B cell (primary cell): ENCODE measurements around the gene MVB12B. TPM values are rescaled to one million over a fixed set of nuclear protein-coding genes. Genes with fewer than 3 reads are reported as not detected.

ENCODE experiments used
- ATAC-seq: fragments of 200-7000 bp; cut with Tn5 transposase; one replicate; pipeline ENCODE4 v1.10.0; 2021; ENCODE audit warnings: low read depth, mild to moderate bottlenecking, moderate number of reproducible peaks, moderate library complexity
- CTCF ChIA-PET: fragments of 350-600 bp; sonication (Branson Sonifier 250); formaldehyde crosslinking; loops from one replicate; lab custom pipeline; 2021; ENCODE audit warnings: antibody characterized with exemption, inconsistent platforms; lab: Charles Lee
- POLR2A ChIA-PET: fragments of 350-600 bp; sonication (Branson Sonifier 250); formaldehyde crosslinking; loops from one replicate; lab custom pipeline; 2021; ENCODE audit warnings: antibody characterized with exemption; lab: Charles Lee
- DNase-seq: peaks from one replicate; pipeline ENCODE4 v3.0.0; 2013
- H2AFZ ChIP-seq: 2 replicates; pipeline ENCODE4 v1.6.1; 2012; ENCODE audit warnings: mild to moderate bottlenecking, low read depth, low read length; ENCODE audit not compliant: insufficient read depth, poor library complexity, severe bottlenecking
- H3K27ac ChIP-seq, 2 donors: 1 replicate in 1 of 2; 2 replicates in 1 of 2; pipeline ENCODE4 v1.5.1; 2012 to 2013; ENCODE audit warnings: low read length in 2 of 2, mild to moderate bottlenecking in 2 of 2, moderate library complexity in 1 of 2
- H3K27me3 ChIP-seq, 4 experiments: fragments of 200-600 bp in 1 of 4; sonication (generic) in 1 of 4; replicated peaks in 1 of 4; 1 replicate in 2 of 4; 2 replicates in 2 of 4; pipeline versions ENCODE4 v1.6.1 to v1.7.0; 2013 to 2016; ENCODE audit warnings: low read length in 3 of 4, mild to moderate bottlenecking in 2 of 4, mixed read lengths in 1 of 4, moderate library complexity in 1 of 4; ENCODE audit not compliant: insufficient read depth in 4 of 4, control insufficient read depth in 3 of 4; ENCODE audit errors: control extremely low read depth in 1 of 4
- H3K36me3 ChIP-seq, 2 experiments: replicated peaks in 1 of 2; 1 replicate in 1 of 2; 2 replicates in 1 of 2; pipeline versions ENCODE4 v1.6.1 to v1.7.1; 2013; ENCODE audit warnings: low read length in 1 of 2; ENCODE audit not compliant: insufficient read depth in 2 of 2, control insufficient read depth in 1 of 2; ENCODE audit errors: control extremely low read depth in 1 of 2, extremely low read depth in 1 of 2
- H3K4me1 ChIP-seq, 2 donors: fragments of 200-600 bp in 1 of 2; sonication (generic) in 1 of 2; 1 replicate in 1 of 2; 2 replicates in 1 of 2; pipeline versions ENCODE4 v1.5.1 to v1.6.1; 2013 to 2017; ENCODE audit warnings: low read length in 2 of 2; ENCODE audit not compliant: control insufficient read depth in 2 of 2, insufficient read depth in 2 of 2
- H3K4me2 ChIP-seq: replicated peaks from 2 replicates; pipeline ENCODE3; 2012; ENCODE audit warnings: mild to moderate bottlenecking, low read depth, low read length; ENCODE audit not compliant: poor library complexity, severe bottlenecking
- H3K4me3 ChIP-seq, 5 experiments: fragments of 200-600 bp in 1 of 5; sonication (generic) in 1 of 5; 1 replicate in 3 of 5; 2 replicates in 2 of 5; pipeline versions ENCODE4 v1.5.1 to v1.7.0; 2011 to 2016; ENCODE audit warnings: low read length in 4 of 5, mild to moderate bottlenecking in 4 of 5, low read depth in 2 of 5, control low read depth in 1 of 5, moderate library complexity in 1 of 5; ENCODE audit not compliant: insufficient read depth in 1 of 5; ENCODE audit errors: control extremely low read depth in 1 of 5, extremely low read depth in 1 of 5
- H3K79me2 ChIP-seq: fragments of 200-600 bp; sonication (generic); one replicate; pipeline ENCODE4 v1.6.0; 2016; ENCODE audit warnings: low read length; ENCODE audit not compliant: control insufficient read depth, insufficient read depth
- H3K9ac ChIP-seq: fragments of 200-600 bp; sonication (generic); 2 replicates; pipeline ENCODE4 v1.6.1; 2017; ENCODE audit warnings: mild to moderate bottlenecking, low read length, moderate library complexity
- H3K9me3 ChIP-seq, 3 donors: one replicate each; pipeline versions ENCODE4 v1.6.1 to v1.7.1; 2013; ENCODE audit warnings: low read length in 2 of 3; ENCODE audit not compliant: control insufficient read depth in 2 of 3, insufficient read depth in 1 of 3; ENCODE audit errors: control extremely low read depth in 1 of 3
- H4K20me1 ChIP-seq: 2 replicates; pipeline ENCODE4 v1.6.0; 2012; ENCODE audit warnings: mild to moderate bottlenecking, low read length; ENCODE audit not compliant: insufficient read depth, control insufficient read depth, poor library complexity, severe bottlenecking
- H3K27ac Mint-ChIP-seq: one replicate; pipeline ENCODE4 v1.8.0; 2021; ENCODE audit warnings: mixed read lengths
- H3K27me3 Mint-ChIP-seq: one replicate; pipeline ENCODE4 v1.8.0; 2021; ENCODE audit warnings: mixed read lengths
- H3K4me1 Mint-ChIP-seq: one replicate; pipeline ENCODE4 v1.8.0; 2021; ENCODE audit warnings: mixed read lengths
- H3K4me3 Mint-ChIP-seq: one replicate; pipeline ENCODE4 v1.8.0; 2021; ENCODE audit warnings: mixed read lengths
- H3K9me3 Mint-ChIP-seq: one replicate; pipeline ENCODE4 v1.8.0; 2022; ENCODE audit warnings: mixed read lengths; ENCODE audit not compliant: insufficient read depth
- EZH2 ChIP-seq: IDR thresholded peaks from 2 replicates; pipeline ENCODE4 v1.6.1; 2012; ENCODE audit warnings: borderline replicate concordance, low read depth, mild to moderate bottlenecking, moderate library complexity, low read length; ENCODE audit not compliant: insufficient read depth, poor library complexity, severe bottlenecking
- WGBS: methylation state at CpG from one replicate; pipeline ENCODE4 v1.1.5; 2013; ENCODE audit warnings: missing lambda C conversion rate; ENCODE audit not compliant: insufficient coverage; 5-methylcytosine and 5-hydroxymethylcytosine counted together
- intact Hi-C: fragments of 100-400 bp; cut with micrococcal nuclease; formaldehyde crosslinking; loops from one replicate; pipeline ENCODE4 v1.10.0; 2022
- polyA plus RNA-seq: library from polyadenylated mRNA; depleted of rRNA; stranded (reverse); fragments of >200 nt; gene quantifications from 2 replicates; pipeline ENCODE4 v1.2.3, GENCODE V29; 2012
- total RNA-seq, 2 donors: library from RNA; stranded (reverse); fragments of 120-200 nt in 1 of 2; gene quantifications; 1 replicate in 1 of 2; 2 replicates in 1 of 2; pipeline versions ENCODE4 v1.2.3 to v1.2.4, GENCODE V29; 2013 to 2022
- TF ChIP-seq, protein P1 (sequence below): fragments of 200-600 bp; IDR thresholded peaks from one replicate; pipeline ENCODE4 v1.8.0; 2022; ENCODE audit warnings: antibody characterized with exemption, mild to moderate bottlenecking

The MVB12B gene
- total and polyA plus RNA-seq, 2 donors (not counting 1 experiment from before 2014, with no cell fraction given): 1.2 to 9.8 TPM

DNA sequence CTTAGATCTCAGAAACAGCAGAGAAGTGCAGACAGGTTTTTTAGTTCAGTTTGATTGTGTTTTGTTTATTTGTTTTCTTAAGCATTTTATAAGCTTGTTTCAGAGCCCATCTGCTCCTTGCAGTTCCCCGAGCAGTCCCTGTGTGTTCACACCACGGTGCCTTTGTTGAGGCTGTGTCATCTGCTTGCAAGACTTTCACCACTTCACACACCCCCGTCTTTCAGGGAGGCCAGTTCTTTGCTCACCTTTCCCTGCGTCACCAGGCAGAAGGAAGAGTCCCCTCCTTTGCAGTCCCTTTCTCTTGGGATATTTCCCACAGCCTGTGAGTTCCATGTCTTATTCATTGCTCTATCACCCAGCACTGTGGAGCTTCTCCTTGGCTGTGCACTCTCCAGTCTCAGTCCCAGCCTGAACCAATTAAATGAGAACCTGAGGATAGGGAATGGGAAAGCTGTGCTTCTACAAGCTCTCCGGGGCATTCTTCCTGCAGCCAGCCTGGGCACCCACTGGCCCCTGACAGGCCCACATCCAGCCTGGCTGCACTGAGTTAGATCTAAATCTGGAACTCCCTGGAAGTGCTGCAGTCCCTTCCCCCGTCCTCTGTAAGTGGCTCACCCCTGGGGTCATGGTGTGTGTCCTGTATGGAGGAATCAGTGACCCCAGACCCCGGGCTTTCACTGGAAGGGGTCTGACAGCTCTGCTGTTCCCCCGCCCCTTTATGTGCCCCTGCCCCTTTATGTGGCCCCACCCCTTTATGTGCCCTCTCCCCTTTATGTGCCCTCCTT lies 5.5 kb downstream of the MVB12B start:
- Mint-ChIP-seq H3K27ac (no peak overlapping the region), H3K27me3 (peaks cover 17% of the 10 kb centered on the region), H3K4me1 (peaks cover 14% of the 10 kb centered on the region), H3K9me3 (no peaks in the 10 kb centered on the region), H3K4me3 (no peak overlapping the region)
- Histone ChIP-seq H3K4me2 (no peak overlapping the region), H3K9ac (no peak overlapping the region), H3K79me2 (no peaks in the 10 kb centered on the region), H3K27me3 (no peaks in the 10 kb centered on the region), H3K4me3 (no peak overlapping the region), H3K9me3 (no peaks in the 10 kb centered on the region), H3K36me3 (no peaks in the 10 kb centered on the region), H3K27ac (no peak overlapping the region), H3K4me1 (peaks cover 4 to 8% of the 10 kb centered on the region in 2 donors), H2AFZ (no peak overlapping the region), H4K20me1 (no peaks in the 10 kb centered on the region)
- no peak for ATAC-seq
- no peak for TF ChIP-seq EZH2
- TF ChIP-seq, protein P1, sequence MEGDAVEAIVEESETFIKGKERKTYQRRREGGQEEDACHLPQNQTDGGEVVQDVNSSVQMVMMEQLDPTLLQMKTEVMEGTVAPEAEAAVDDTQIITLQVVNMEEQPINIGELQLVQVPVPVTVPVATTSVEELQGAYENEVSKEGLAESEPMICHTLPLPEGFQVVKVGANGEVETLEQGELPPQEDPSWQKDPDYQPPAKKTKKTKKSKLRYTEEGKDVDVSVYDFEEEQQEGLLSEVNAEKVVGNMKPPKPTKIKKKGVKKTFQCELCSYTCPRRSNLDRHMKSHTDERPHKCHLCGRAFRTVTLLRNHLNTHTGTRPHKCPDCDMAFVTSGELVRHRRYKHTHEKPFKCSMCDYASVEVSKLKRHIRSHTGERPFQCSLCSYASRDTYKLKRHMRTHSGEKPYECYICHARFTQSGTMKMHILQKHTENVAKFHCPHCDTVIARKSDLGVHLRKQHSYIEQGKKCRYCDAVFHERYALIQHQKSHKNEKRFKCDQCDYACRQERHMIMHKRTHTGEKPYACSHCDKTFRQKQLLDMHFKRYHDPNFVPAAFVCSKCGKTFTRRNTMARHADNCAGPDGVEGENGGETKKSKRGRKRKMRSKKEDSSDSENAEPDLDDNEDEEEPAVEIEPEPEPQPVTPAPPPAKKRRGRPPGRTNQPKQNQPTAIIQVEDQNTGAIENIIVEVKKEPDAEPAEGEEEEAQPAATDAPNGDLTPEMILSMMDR: no peak
- CTCF ChIA-PET: interaction anchor here (0.7 to 1.2 kb wide), 3 partner anchors 10 to 159 kb away, joined by 3 to 5 read pairs (median 3); no protein-coding TSS in a partner anchor
- DNase-seq: no peak
- intact Hi-C loops: no loop called here
- 80% methylated on average over 5 of the region's 8 CpGs for WGBS
- POLR2A ChIA-PET: no interaction called here
